Glomerular visceral epithelial cell (primary cell): ENCODE measurements around the gene NKX1-1.
"Not testable (repeated sequence)": the region's sequence is repeated elsewhere in the genome, so short reads cannot be mapped to it uniquely, and the experiment has no call there.

Source experiments
- DNase-seq: peaks from one replicate; pipeline ENCODE4 v3.0.0-alpha.2; 2016; ENCODE audit errors: extremely low spot score

Gene NKX1-1

DNA sequence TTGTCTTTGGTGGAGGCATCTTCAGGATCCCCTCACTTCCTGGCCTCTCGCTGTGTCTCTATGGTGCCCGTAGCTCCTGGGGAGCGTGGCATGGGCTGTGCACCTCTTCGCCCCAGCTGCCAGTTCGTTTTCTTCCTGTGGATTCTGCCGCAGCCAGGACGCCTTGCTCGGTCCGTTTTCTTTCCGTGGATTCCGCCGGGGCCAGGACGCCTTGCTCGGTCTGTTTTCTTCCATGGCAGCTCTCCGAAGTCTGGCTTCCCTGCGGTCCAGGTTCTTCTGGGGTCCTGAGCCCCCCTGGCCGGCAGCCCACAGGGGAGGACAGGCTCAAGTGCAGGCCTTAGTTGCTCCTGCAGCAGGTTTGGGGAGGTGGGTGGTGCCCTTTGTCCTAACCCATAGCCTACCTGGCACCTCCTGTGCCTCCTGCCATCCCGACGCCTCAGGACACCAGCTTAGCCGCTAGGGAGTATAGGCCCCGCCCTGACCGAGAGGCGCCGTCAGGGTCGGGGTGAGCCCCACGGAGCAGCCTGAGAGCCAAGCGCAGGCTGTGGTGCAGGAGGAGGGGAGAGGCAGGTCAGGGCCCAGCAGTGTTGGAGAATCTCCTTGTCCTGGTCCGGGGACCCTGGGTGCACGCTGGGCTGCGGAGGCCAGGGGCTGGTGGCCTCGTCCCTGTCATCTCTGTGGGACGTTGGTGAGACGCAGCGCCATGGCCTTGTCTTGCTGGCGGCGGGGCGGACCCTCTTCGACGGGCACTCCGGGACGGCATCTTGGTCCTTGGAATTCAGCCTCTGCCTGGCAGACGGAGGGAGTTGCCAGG, 32.1 kb downstream of the NKX1-1 start:
- DNase-seq: no peak

DNA sequence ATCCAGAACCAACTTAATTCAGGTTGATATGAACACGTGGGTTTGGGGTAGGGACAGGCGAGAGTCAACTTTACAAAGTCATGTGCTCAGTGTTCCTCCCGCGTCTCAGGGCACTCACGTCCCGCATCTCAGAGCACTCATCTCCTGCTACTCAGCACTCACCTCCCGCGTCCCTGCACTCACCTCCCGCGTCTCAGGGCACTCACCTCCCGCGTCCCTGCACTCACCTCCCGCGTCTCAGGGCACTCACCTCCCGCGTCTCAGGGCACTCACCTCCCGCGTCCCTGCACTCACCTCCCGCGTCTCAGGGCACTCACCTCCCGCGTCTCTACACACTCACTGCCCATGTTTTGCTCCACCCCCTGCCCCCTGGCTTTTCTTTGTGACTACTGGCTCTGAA, 33.7 kb downstream of the NKX1-1 start:
- DNase-seq: not testable (repeated sequence)

DNA sequence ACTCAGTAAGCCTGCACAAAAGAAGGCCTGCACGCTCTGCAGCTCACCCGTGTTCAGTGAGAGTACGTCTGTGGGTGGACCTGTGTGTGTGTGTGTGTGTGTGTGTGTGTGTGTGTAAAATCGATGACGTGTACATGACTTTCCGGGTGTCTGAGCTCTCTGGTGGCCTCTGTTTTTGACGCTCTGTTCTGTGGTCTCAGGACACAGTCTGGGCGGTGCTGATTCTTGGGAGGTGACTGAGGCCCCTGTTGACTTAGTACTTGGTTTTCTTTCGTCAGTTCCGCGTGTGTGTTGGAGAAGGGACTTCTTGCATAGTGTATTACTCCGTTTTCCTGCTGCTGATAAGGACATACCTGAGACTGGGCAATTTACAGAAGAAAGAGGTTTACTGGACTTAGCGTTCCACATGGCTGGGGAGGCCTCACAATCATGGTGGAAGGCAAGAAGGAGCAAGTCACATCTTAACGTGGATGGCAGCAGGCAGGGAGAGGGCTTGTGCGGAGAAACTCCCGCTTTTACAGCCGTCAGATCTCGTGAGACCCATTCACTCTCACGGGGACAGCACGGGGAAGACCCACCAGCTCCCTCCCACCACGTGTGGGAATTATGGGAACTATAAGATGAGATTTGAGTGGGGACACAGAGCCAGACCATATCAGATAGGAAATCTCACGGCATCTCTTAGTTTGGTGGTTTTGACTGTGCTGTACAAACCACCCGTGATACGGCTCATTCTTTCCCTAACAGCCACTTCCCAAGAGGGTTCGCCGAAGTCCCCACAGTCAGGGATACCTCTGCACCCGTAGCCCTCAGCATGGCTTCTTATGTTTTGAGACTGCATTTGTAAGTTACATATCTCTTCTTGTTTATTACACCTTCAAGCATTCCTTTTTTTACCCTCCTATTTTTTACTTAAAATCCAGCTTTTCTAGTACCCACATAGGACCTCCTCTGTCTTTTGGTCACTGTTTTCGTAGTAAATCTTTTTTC, 34.8 kb downstream of the NKX1-1 start:
- DNase-seq: no peak

DNA sequence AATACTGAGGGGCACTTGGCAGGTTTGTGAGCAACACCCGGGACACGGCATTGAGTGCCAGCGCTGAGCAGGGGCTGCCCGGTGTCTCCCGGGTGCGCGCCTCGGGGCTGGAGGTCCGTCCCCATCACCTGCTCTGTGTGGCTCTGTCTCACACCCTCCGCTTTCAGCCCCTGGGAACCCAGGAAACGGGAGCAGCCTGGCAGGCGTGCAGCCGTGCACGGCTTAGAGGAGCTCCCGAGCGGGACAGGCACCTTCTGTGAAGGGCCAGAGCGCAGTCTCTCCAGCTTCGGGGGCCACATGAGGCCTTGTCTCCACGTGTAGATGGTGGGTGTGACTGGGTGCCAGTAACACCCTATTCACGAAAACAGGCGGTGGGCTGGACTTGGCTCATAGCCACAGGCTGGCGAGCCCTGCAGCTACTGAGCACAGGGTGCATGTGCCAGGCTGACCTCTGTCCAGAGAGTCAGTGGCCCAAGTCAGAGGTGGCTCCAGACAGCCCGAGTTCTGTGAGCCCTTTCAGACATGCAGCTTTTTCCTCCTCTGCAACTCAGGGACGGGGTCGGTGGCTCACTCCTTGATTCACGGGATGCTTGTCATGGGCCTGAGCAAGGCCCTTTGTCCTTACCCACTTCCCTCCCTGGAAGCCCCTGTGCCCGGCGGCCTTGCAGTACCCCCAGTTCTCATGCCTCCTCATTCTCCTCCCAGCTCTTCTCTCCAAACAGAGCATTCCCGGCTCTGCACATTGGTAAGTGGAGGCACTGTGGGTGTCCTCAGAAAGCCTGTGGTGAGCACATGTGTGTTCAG, 35.7 kb downstream of the NKX1-1 start:
- no peak for DNase-seq

DNA sequence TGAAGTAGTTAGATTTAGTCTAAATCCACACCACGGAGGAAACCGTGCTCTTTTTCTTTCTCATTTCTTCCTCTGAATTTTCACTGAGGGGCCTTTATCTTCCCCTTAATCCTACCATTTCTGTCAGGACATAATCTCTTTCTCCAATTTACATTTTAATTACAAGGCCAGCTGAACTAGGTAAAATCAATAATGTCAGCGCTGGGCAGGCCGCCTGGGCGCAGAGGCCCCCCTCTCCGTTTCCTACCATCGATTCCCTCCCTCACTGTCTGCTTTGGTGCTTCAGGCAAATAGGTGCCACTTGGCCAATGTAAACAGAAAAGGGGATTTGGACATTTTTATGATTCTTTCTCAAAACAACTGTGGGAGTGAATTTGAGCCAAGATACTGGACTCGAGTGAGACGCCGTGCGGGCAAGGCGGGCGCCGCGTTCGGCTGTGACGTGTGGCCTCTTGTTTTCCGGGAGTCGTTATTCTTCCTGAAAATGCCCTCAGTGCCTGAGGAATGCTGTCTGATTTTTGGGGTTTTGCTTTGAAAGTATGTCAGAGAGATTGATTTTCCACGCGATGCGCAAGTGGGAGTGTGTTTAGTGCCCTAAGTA, 36.7 kb downstream of the NKX1-1 start:
- DNase-seq: no peak

DNA sequence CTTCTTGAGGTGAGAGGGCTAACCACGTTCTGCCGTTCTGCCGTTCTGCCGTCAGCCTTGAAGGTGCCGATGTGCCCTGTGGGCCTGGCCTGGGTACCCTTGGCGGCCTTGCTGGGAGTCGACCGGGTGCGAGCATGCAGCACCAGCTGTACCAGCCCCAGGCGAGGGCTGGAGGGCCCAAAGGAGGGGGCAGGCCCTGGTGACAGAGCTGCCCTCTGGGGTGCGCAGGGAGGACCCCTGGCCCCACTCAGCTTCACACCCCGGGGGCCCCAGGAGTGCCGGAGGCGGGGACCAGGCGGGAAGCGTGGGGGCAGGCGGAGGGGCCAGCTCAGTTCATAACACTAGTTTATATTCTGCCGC, 37.2 kb downstream of the NKX1-1 start:
- DNase-seq: no peak

DNA sequence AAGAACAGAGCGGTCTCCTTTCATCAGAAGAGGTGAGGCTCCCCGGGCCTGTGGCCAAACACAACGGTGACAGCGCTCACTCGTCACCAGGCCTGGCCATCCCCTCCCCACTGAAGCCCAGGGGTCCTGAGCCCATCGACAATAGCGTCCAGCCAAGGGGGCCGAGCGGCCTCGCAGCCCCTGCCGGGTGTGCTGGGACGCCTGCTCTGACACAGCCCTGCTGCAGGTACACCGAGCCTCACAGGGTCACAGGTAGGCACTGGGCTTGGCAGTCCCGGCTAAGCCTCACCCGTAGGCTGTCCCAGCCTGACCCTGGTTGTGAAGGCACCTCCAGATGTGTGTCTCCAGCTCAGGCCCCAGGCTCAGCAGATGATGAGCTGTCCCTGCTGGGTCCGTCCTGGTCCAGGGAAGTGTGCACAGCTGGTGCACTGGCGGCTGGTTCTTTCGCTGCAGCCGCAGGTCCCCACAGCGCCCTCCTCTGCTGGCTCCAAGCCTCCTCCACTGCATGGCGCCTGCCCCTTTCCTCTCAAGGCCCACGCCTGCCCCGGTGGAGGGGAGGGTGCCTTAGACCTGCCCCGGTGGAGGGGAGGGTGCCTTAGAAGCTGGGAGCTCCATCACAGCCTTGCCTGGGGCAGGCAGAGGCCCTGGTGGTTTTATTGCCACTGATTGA, 37.7 kb downstream of the NKX1-1 start:
- DNase-seq: no peak

DNA sequence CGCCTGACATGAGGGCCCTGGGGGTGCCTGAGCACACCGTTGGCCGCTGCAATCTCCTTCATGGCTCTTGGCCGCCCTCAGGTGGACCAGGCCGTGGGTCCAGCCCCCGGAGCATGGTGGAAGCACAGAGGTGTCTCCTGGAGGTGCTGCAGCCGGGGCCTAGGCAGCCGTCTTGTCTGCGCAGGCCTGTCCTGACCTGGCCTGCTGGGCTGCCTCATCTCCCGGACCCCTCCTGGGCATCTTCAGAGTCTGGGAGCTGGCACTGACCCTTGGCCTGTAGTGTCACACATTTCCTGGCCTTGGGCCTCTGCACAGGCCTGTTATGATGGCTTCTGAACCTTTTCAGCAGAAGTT, 38.3 kb downstream of the NKX1-1 start:
- DNase-seq: no peak

DNA sequence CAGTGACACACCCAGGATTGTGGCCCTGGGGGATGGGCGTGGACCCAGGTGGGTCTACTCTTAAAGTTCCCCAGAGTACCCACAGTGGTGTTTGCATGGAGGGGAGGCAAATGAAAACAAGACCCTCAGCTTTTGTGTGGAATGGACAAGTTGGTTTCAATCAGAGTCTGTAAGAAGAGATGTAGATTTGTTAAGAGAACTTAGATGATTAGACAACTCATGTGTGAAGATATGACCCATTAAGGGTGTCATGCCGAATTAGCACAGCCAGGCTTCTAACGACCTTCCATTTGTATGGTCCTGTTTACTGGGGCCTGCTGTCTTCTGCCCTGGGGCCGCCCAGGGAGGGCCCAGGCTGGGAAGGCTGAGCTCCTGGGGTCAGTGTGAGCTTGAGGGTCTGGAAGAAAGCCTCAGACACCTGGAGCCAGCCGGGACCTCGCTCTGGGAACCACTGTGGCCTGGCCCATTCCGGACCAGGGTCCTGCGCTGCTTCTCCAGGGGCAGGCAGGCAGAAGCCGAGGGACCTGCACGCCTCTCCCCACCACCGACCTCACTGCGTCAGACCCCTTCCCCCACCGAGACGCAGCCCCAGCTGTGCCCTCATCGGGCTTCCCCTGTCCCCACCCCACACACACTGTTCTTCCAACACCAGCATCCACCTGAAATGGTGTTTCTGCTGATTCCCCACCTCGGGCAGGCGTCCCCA, 38.9 kb downstream of the NKX1-1 start:
- DNase-seq: no peak

DNA sequence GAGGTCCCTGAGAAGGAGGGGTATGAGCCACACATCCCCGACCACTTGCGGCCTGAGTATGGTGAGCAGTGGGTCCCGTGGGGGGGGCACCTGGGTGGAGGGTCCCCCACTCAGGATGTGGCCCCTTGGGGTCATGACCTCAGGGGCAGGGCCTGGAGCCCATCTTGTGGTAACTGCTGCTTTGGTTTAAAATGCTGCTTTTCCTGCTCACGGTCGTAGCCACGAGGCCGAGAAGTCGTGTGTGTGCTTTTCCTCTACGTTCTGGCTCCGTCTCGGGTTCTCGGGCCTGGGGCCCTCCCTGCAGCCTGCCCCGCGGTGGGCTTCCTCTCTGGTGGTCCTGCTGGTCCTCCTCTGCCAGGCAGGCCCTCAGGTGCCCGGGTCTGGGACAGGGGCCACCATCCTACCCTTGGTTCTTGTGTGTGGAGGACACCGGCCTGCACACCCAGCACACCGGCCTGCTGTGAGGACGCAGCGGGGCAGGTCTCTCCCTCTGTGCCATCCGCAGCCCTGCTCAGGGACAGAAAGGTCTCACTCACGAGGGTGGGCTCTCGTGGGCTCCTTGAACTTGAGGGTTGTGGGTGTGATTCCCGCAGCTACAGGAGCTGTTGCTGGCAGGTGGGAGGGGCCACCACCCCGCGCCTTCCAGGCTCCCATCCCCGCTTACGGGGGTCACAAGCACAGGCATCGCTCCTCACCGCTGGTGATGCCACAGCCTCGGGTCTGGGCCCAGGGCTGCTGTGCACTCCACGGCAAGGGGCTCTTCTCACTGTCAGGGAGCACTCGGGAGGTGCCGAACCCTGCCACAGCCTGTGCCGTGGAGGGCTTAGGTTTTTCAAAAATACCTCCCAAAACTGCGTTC, 39.6 kb downstream of the NKX1-1 start:
- no peak for DNase-seq

DNA sequence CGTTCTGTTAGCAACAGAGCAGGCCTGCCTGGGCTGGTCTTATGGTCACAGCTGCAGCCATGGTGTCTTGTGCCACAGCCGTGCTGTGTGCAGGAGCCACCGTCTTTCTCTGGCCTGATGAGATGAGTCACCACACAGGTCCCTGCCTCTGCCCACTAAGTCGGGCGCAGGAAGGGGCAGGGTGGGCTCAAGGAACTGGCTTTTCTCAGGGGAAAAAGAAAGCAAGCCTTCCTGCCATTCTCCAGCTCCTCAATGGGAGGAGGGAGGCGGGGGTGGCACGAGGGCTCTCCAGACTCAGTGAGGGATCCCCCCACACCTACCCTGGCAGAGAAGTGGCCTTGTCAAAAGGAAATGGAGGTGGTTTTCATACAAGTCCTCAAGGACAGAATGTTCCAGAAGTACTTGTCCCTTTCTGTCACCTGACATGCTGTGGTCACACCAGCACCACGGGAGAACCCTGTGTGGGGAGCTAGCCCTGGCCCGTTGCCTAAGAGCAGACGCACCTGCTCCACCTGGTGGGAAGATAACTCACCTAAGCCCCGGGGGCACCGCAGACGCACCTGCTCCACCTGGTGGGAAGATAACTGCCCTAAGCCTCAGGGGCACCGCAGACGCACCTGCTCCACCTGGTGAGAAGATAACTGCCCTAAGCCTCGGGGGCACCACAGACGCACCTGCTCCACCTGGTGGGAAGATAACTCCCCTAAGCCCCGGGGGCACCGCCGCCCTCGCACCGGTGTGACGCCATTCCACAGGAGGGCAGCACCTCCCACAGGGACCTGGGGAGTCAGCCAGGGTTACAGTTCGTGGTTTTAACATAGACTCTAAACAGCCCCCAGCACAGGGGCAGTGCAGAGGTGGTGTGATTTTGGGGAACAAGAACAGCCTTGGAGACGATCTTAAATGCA, 40.7 kb downstream of the NKX1-1 start:
- DNase-seq: no peak

DNA sequence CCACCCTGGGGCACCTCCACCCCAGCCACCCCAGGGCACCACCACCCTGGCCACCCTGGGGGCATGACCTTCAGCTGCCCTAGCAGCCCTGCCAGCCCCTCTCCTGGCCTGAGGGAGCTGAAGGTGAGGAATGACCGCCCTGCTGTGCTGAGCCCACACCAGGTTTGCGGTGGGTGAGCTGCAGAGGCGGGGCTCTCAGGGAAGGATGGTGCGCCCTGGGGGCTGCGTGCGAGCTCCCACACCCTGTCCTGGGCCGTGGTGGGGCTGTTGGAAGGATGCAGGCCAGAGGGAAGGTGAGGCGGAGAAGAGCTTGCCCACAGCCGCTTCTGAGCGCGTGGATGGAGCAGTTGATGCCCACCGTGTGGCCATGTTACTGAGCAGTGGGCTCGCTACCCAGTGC, 41.5 kb downstream of the NKX1-1 start:
- DNase-seq: no peak

DNA sequence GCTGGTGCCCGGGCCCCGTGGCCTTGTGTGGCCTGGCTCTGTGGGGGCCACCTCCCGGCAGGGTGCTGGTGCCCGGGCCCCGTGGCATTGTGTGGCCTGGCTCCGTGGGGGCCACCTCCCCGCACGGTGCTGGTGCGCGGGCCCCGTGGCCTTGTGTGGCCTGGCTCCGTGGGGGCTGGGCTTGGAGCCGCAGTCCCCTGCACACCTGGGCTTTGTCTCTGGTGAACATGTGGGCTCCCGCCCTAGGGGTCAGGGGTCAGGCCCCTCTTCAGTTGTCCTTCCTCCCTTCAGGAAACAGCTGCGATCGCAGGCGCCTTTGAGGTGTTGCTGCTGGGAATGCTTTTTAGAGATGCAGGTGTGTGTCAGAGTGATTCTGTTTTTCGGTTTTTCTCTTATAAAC, 42.0 kb downstream of the NKX1-1 start:
- DNase-seq: no peak

DNA sequence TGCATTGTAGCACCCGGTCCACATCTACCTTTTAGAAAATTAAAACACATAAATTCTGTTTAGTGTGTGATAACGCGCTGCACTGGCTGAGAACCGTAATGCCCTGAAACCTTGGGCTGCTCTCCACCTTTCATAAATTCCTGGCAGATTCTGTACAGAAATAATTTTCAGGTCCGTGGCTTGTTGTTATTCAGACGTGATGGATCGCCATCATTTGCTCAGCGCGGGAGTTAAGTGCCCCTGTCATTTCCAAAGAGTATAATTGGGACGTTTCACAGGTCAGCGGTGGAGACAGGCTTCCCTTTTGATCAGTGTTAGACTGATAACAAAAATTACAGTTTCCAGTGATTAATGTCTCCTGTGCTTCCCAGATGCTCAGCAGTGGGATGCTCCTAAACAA, 42.7 kb downstream of the NKX1-1 start:
- DNase-seq: no peak

DNA sequence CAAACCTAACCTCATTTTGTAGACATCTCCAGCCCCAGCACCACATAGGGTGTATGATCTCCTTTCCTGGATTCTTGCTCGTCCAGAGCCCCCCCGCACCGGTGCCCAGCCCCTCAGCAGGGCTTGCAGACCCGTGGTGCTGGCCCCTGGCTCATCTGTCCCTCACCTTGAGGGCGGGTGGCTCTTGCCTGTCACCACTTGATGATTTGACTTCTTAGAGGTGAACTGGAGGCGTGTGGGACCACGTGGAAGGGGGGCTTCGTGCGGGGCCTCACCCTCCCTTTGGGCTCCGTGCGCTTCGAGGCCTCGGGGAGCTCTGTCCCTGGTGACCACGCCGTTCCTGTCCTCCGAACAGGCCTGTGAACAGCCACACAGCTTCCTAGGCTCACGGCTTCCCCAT, 43.7 kb downstream of the NKX1-1 start:
- no peak for DNase-seq

DNA sequence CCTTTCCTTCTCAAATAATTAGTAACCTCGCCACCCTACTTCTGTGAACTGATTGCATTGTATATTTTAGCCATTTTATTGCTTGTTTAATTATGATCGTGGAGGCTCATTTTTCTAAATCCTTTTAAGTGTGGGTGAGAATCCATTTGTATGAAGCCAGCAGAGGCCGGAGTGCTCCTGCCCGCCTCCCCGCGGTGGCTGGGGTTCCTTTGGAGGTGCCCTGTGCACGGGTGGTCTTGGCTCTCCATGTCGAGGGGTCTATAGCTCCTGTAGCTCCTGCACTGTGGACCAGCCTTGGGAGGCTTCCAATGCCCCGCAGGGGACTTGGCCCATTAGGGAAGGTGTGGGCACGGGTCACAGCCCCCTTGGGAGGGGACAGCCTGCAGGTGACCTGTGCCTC, 44.2 kb downstream of the NKX1-1 start:
- no peak for DNase-seq

DNA sequence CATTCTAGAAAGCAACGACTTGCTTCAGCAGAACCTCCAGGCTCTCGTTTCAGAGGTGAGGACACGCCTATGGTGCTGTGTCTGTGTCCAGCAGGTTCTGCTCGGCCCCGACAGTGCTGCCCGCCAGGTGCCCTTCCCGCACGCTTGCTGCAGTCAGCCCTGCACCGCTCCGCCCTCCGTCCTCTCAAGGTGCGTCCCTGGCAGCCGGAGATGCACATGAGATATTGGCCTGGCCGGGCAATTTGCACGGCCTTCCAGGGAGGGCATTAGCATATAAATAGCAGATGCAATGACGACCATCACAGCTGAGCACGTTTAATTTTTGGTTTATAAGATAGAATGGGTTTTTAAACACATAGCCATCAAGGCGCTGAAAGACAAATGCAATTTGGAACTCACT, 44.8 kb downstream of the NKX1-1 start:
- no peak for DNase-seq

DNA sequence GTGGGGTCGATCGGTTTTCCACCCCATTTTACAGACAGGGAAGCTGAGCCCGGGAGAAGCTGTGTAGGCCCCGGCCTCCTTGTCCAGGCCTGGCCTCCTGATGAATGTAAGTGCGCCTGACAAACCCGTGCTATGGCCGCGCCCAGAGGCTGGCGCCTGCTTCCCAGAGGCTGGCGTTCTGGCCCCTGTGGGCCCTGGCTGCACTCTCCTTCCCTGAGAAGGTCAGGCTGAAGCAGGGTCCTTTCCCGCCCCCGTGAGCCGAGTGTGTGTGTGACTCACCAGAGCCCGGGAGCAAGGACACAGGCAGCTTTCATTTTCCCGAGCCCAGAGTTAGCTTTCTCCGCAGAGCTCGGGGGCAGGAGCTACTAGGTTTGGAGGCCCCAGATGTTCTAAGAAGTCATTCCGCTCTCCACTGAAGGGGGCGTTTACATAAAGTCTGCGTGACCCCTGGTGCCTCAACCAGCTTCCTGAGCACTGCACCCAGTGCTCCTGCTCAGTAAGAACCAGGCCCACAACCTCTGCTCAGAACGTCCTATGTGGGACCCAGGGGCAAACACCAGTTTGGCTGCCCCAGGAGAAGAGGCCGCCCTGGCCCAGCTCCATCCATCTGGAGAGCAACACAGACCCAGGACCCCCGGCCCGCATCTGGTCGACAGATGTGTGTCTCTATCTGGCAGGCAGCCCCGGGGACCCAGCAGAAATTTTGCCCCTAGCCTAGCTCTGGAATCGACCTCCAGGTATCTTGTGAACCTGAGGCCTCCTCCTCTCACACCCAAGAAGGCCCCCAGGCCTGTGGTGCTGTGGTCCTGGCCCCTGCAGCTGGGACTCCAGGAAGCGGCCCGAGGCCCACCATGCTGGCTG, 45.6 kb downstream of the NKX1-1 start:
- no peak for DNase-seq
